GM10266 (cell line): ENCODE results near the gene UTF1.

ENCODE experiments used
- DNase-seq: peaks from one replicate; pipeline ENCODE4 v3.0.0; 2012; ENCODE audit errors: extremely low spot score
- TF ChIP-seq, protein P1 (sequence below): IDR thresholded peaks from 2 replicates; pipeline ENCODE4 v1.5.1; 2012; ENCODE audit warnings: mild to moderate bottlenecking, low read depth; ENCODE audit not compliant: control insufficient read depth, insufficient read depth; ENCODE audit errors: missing control alignments

The UTF1 gene

DNA sequence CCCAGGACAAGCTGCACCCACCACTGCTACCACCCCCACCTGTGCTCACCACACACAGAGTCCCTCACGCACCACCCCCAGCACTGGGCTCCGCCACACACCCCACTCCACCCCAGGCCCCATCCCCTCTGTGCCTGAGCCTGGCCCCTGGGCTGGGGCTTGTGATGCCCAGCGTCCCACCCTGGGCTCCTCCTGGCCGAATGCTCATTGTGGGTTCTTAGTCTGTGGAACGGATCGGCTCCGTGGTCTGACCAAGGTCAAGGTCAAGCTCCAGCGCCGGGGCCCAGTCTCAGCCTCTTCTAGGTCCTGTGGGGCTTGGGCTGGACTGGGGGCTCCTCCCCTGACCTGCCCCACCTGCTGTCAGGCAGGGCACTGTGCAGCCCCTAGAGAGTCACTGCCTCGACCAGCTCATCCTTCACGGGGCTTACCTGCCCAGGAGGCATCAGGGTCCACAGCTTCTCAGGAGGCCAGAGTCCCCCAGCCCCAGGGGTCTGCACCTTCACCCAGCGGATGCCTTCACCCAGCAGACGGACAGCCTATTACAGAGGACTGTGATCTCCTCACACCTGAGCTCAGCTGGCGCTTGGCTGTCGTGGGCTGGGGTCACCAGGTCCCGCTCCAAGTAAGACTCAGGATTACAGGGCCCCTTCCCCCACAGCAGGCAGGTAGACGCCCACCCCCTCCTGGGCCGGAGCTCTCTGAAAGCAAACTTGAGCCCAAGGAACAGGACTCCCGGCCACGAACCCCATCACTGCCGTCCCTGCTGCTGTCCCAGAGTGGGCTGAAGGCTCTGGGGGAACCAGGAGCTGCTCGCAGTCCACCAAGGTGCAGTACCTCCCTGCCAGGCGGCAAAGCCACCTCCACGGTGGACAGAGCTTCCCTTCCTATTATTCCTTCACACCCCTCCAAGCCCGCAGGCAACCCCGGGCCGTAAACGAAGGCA lies 15.3 kb upstream of the UTF1 start:
- no peak for DNase-seq
- TF ChIP-seq, protein P1, sequence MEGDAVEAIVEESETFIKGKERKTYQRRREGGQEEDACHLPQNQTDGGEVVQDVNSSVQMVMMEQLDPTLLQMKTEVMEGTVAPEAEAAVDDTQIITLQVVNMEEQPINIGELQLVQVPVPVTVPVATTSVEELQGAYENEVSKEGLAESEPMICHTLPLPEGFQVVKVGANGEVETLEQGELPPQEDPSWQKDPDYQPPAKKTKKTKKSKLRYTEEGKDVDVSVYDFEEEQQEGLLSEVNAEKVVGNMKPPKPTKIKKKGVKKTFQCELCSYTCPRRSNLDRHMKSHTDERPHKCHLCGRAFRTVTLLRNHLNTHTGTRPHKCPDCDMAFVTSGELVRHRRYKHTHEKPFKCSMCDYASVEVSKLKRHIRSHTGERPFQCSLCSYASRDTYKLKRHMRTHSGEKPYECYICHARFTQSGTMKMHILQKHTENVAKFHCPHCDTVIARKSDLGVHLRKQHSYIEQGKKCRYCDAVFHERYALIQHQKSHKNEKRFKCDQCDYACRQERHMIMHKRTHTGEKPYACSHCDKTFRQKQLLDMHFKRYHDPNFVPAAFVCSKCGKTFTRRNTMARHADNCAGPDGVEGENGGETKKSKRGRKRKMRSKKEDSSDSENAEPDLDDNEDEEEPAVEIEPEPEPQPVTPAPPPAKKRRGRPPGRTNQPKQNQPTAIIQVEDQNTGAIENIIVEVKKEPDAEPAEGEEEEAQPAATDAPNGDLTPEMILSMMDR, result no peak

DNA sequence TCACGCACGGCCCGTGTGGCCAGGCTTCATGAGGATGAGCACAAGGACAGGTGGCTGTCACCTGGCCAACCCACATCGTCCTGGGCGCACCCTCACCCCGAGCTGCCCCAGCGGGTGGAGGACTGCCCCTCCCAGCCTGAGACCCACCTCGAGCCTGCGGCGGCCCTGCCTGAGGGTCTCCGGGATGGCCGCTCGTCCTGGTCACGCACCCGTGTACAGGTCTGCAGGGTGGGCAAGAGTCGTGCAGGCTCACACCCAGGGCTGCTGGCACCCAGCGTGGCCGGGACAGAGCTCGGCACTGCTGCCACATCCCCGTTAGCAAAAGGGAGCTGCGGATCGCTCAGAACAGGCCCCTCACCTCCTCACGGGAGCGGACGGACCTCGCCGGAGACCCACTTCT lies 14.4 kb upstream of the UTF1 start:
- no peak for DNase-seq
- TF ChIP-seq, protein P1, result no peak

- TF ChIP-seq, protein P1, result no peak
- DNase-seq, result no peak
Observed at GRCh38 chr10:133216776-133217175, 13.2 kb upstream of the UTF1 start.

DNA sequence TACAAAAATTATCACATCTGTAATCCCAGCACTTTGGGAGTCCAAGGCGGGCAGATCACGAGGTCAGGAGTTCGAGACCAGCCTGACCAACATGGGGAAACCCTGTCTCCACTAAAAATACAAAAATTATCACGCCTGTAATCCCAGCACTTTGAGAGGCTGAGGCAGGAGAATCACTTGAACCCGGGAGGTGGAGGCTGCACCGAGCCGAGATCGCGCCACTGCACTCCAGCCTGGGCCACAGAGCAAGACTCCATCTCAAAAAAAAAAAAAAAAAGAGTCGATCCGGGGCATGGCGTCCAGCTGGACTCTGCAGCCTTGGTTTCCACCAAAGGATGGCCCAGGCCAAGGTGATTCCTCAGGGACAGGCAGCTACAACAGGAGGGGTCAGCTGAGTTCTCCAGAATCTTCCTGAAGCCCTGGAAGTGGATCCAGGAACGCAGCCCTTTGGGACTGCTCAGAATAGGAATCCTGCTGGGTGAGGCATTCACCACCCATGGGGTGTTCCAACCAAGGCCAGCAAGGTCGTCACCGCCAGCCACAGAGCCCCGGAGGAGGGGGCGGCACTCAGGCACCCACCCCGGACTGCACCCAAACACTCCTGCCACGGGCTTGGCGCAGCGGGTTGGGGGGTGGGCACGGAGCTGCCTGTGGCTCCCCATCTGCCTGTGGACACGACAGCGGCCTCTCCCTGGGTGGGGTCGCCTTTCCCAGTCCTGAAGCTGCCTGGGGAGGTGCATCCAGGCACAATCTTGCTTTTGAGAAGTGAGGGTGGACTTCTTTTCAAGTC lies 12.0 kb upstream of the UTF1 start:
- TF ChIP-seq, protein P1, result no peak
- DNase-seq, result no peak

DNA sequence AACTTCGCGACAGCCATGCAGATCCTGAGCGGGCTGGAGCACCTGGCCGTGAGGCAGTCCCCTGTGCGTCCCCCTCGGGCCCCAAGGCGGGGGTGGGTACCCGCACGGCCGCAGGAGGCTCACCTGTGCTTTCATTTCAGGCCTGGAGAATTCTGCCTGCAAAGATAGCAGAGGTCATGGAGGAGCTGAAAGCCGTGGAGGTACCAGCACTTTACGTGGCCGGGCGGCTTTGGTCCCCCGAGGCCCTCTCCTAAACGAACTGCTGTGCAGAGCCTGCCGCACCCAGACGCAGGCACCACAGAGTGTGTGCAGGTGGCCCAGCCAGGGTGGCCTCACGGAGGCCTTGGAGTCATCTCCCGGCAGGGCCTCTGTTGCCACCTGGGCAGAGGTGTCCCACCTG lies 11.1 kb upstream of the UTF1 start:
- TF ChIP-seq, protein P1, result no peak
- DNase-seq, result no peak

DNA sequence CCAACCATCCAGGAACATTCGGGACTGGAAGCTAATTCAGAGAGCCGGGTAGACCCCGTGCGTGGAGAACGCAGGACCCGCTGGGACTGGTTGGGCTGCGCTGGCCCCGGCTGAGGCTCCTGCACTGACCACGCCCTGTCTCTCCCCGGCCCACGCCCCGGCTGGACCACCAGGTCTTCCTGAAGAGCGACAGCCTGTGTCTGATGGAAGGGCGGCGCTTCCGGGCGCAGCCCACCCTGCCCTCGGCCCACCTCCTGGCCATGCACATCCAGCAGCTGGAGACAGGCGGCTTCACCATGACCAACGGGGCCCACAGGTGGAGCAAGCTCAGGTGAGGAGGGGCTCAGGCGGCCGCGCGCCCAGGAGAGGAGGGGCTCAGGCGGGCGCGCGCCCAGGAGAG lies 10.2 kb upstream of the UTF1 start:
- TF ChIP-seq, protein P1, result no peak
- no peak for DNase-seq
